Small intestine (tissue), 7 donors: ENCODE data around the gene CABCOCO1. TPM values are rescaled to one million over a fixed set of nuclear protein-coding genes. Genes with fewer than 3 reads are reported as not detected.
"Not testable (repeated sequence)": the region's sequence is repeated elsewhere in the genome, so short reads cannot be mapped to it uniquely, and the experiment has no call there.

Source experiments
- DNase-seq, 2 donors: peaks; one replicate each; pipeline versions ENCODE4 v3.0.0 to v3.0.0-alpha.2; 2013
- FAIRE-seq: peaks from 2 replicates; lab custom pipeline; 2012; peaks lifted over from hg19 to GRCh38; lab: Jason Lieb, UNC
- H3K27ac ChIP-seq, 3 donors: one replicate each; pipeline ENCODE4 v1.5.1; 2013; ENCODE audit warnings: low read length in 2 of 3, mild to moderate bottlenecking in 2 of 3, control low read depth in 1 of 3, inconsistent platforms in 1 of 3, low read depth in 1 of 3, moderate library complexity in 1 of 3
- H3K27me3 ChIP-seq, 3 donors: one replicate each; pipeline ENCODE4 v1.6.1; 2013; ENCODE audit warnings: low read length in 3 of 3, inconsistent platforms in 1 of 3; ENCODE audit not compliant: control insufficient read depth in 3 of 3, insufficient read depth in 3 of 3
- H3K36me3 ChIP-seq, 3 donors: one replicate each; pipeline ENCODE4 v1.6.1; 2013; ENCODE audit warnings: low read length in 3 of 3, inconsistent platforms in 1 of 3, low read depth in 1 of 3, mild to moderate bottlenecking in 1 of 3, moderate library complexity in 1 of 3; ENCODE audit not compliant: control insufficient read depth in 3 of 3, insufficient read depth in 2 of 3
- H3K4me1 ChIP-seq, 3 donors: one replicate each; pipeline ENCODE4 v1.6.1; 2013; ENCODE audit warnings: low read length in 2 of 3, inconsistent platforms in 1 of 3, low read depth in 1 of 3, mild to moderate bottlenecking in 1 of 3, moderate library complexity in 1 of 3; ENCODE audit not compliant: control insufficient read depth in 3 of 3, insufficient read depth in 2 of 3
- H3K4me3 ChIP-seq, 3 donors: one replicate each; pipeline ENCODE4 v1.5.1; 2013; ENCODE audit warnings: low read length in 3 of 3, control low read depth in 1 of 3, inconsistent platforms in 1 of 3, low read depth in 1 of 3, mild to moderate bottlenecking in 1 of 3, moderate library complexity in 1 of 3
- H3K9me3 ChIP-seq, 2 donors: one replicate each; pipeline ENCODE4 v1.6.1; 2013; ENCODE audit warnings: low read depth in 1 of 2, low read length in 1 of 2; ENCODE audit not compliant: control insufficient read depth in 2 of 2, insufficient read depth in 1 of 2
- WGBS, 3 donors: extraction: QIAGEN DNeasy Blood & Tissue Kit; methylation state at CpG; one replicate each; pipeline ENCODE4 v1.1.7; 2013; 5-methylcytosine and 5-hydroxymethylcytosine counted together
- polyA plus RNA-seq, 4 donors: library from polyadenylated mRNA; stranded (reverse) in 3 of 4; unstranded in 1 of 4; fragments of 200-250 nt in 3 of 4; fragments of 120-200 nt in 1 of 4; gene quantifications; one replicate each; pipeline versions ENCODE4 v1.2.1 to v1.2.3, GENCODE V29; 2013
- donor health status: healthy with polysubstance abuse.
- donor health status: control.
- donor health status: control.
- donor health status: Bipolar disorder and iron deficiency.
- donor health status: healthy.

Gene CABCOCO1
- polyA plus RNA-seq, 4 donors: 0.15 to 0.49 TPM; not detected in 2

DNA sequence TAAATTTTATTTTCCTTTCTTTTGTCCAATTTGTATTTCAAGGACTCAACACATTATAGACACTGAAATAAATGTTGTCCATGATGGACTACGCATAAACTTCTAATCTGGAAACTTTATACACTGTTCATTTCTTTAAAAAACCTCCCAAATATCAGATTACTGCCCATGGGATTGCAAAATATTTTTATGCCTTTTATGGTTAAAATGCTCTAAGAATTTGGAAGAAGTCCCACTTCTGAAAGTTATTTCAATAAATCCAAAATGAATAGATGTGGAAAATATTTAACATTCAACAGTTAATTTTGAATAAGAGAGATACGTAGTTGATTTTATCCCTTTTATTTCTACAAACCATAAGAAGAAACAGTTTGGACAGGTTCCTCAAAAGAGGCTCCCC is 46.1 kb downstream of the CABCOCO1 start:
- Histone ChIP-seq H3K4me3 (no peak overlapping the region), H3K27ac (no peak overlapping the region), H3K36me3 (no peaks in the 10 kb centered on the region), H3K4me1 (peaks cover 0 to 7% (median 0%) of the 10 kb centered on the region in 3 donors), H3K9me3 (no peaks in the 10 kb centered on the region), H3K27me3 (no peaks in the 10 kb centered on the region)
- 75 to 94% (median 85%) methylated on average over 2 of the region's 2 CpGs for WGBS, 3 donors
- FAIRE-seq: peak; percentile 30
- no peak for DNase-seq

DNA sequence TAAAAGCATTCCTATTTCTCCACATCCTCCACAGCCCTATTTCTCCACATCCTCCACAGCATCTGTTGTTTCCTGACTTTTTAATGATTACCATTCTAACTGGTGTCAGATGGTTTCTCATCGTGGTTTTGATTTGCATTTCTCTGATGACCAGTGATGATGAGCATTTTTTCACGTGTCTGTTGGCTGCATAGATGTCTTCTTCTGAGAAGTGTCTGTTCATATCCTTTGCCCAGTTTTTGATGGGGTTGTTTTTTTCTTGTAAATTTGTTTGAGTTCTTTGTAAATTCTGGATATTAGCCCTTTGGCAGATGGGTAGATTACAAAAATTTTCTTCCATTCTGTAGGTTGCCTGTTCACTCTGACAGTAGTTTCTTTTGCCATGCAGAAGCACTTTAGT is 49.4 kb downstream of the CABCOCO1 start:
- not testable (repeated sequence) for FAIRE-seq

DNA sequence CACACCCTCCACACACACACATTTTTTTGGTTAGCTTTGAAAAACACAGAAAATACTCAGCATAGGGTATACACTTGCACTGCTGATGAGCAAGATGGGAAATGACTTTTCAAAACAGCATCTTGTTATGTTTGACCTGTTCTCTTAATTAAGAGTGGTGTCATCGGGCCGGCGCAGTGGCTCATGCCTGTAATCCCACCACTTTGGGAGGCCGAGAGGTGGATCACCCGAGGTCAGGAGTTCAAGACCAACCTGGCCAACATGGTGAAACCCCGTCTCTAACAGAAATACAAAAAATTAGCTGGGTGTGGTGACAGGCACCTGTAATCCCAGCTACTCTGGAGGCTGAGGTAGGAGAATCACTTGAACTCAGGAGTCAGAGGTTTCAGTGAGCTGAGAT is 56.7 kb downstream of the CABCOCO1 start:
- H3K9me3 ChIP-seq, H3K36me3 ChIP-seq, H3K27me3 ChIP-seq, H3K4me3 ChIP-seq, H3K27ac ChIP-seq, DNase-seq, FAIRE-seq, H3K4me1 ChIP-seq: not testable (repeated sequence)
- WGBS, 3 donors: 86 to 95% (median 94%) methylated on average over 6 of the region's 6 CpGs

More for the DNA sequence above, 49.4 kb downstream of the CABCOCO1 start:
- not testable (repeated sequence) for H3K4me3 ChIP-seq, H3K27me3 ChIP-seq, H3K9me3 ChIP-seq, H3K27ac ChIP-seq, H3K4me1 ChIP-seq, H3K36me3 ChIP-seq, DNase-seq
- 69 to 75% (median 74%) methylated on average over 2 of the region's 2 CpGs for WGBS, 3 donors

DNA sequence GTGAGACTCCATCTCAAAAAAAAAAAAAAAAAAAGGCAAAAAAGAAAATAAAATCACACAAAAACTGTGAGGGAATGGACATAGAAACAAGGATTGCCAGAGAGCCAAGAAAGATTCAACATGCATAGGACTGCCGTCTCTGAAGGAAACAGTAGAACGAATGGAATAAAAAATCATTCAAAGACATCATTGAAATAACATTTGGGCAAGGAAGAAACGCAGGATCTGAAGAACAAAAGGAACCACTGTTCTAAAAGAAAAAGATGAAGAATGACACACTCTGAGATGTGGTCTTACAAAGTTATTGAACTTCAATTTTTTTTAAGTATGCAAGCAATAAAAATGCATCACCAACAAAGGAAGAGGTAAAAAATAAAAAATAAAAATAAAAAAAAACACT is 57.2 kb downstream of the CABCOCO1 start:
- H3K27me3 ChIP-seq: no peaks in the 10 kb centered on the region
- H3K9me3 ChIP-seq: no peaks in the 10 kb centered on the region
- 88 to 93% (median 91%) methylated on average over 3 of the region's 3 CpGs for WGBS, 3 donors
- no peak overlapping the region for H3K27ac ChIP-seq
- no peaks in the 10 kb centered on the region for H3K4me1 ChIP-seq
- H3K4me3 ChIP-seq: no peak overlapping the region
- no peak for FAIRE-seq
- H3K36me3 ChIP-seq: no peaks in the 10 kb centered on the region
- no peak for DNase-seq

DNA sequence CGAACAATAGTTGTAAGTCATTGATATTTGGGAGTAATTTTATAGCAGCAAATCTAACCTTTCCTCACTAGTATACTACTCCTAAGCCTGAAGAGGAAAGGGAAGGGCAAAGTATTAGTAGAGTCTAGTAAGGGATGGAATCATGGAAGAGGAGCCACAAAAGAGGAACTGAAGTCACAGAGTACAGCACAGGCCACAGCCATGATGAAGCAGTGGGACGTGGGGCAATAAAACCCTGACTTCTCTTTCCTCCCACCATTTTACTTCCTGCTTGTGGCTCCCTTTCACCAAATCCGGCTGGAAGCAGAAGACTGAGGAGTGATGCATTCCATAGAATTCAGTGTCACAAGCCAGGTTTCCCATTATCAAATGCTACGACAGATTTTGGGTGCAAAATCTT is 58.7 kb downstream of the CABCOCO1 start:
- FAIRE-seq (no peak), DNase-seq (no peak)
- Histone ChIP-seq H3K27ac (no peak overlapping the region), H3K4me1 (no peaks in the 10 kb centered on the region), H3K27me3 (no peaks in the 10 kb centered on the region), H3K4me3 (no peak overlapping the region), H3K36me3 (no peaks in the 10 kb centered on the region), H3K9me3 (no peaks in the 10 kb centered on the region)
- WGBS, 3 donors: 88 to 92% (median 89%) methylated on average over 4 of the region's 4 CpGs

DNA sequence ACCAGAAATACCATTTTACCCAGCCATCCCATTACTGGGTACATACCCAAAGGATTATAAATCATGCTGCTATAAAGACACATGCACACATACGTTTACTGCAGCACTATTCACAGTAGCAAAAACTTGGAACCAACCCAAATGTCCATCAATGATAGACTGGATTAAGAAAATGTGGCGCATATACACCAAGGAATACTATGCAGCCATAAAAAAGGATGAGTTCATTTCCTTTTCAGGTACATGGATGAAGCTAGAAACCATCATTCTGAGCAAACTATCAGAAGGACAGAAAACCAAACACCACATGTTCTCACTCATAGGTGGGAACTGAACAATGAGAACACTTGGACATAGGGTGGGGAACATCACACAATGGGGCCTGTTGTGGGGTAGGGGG is 62.5 kb downstream of the CABCOCO1 start:
- not testable (repeated sequence) for H3K4me1 ChIP-seq, H3K9me3 ChIP-seq, H3K4me3 ChIP-seq, FAIRE-seq, H3K27ac ChIP-seq, H3K36me3 ChIP-seq, DNase-seq, H3K27me3 ChIP-seq
- 70 to 86% (median 83%) methylated on average over 2 of the region's 2 CpGs for WGBS, 3 donors

DNA sequence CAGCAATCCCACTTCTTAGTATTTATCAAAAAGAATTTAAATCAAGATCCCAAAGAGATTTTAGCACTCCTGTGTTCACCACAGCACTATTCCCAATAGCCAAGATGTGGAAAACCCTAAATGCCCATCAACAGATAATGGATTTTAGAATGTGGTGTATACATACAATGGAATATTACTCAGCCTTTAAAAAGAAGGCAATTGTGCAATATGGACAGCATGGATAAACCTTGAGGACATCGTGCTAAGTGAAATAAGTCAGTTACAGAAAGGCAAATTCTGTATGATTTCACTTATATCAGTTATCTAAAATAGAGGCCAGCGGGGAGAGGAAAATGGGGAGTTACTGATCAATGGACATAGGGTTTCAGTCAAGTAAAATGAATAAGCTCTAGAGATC is 66.9 kb downstream of the CABCOCO1 start:
- 85 to 93% (median 90%) methylated on average over 2 of the region's 2 CpGs for WGBS, 3 donors
- DNase-seq (no peak), FAIRE-seq (no peak)
- Histone ChIP-seq H3K9me3 (no peaks in the 10 kb centered on the region), H3K36me3 (no peaks in the 10 kb centered on the region), H3K27me3 (no peaks in the 10 kb centered on the region), H3K4me1 (no peaks in the 10 kb centered on the region), H3K4me3 (no peak overlapping the region), H3K27ac (no peak overlapping the region)

DNA sequence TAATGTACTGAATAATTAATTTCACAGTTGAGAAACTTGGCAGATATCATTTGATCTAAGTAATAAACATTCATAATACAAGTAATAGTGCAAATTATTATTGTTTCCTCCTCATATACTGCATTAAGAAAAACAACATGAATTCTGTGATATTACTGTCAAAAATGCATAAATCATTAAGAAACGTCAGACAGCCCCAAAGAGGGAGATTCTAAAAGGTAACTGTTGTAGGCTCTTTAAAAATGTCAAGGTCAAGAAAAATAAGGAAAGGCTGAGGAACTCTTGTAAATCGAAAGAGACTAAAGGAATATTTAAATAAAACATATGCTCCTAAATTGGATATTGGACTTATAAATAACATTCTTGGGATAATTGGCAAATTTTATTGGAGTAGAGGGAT is 67.9 kb downstream of the CABCOCO1 start:
- WGBS, 3 donors: 84 to 86% (median 86%) methylated on average over 2 of the region's 2 CpGs
- Histone ChIP-seq H3K4me1 (no peaks in the 10 kb centered on the region), H3K27me3 (no peaks in the 10 kb centered on the region), H3K27ac (no peak overlapping the region), H3K9me3 (no peaks in the 10 kb centered on the region), H3K4me3 (no peak overlapping the region), H3K36me3 (no peaks in the 10 kb centered on the region)
- FAIRE-seq (no peak), DNase-seq (no peak)

DNA sequence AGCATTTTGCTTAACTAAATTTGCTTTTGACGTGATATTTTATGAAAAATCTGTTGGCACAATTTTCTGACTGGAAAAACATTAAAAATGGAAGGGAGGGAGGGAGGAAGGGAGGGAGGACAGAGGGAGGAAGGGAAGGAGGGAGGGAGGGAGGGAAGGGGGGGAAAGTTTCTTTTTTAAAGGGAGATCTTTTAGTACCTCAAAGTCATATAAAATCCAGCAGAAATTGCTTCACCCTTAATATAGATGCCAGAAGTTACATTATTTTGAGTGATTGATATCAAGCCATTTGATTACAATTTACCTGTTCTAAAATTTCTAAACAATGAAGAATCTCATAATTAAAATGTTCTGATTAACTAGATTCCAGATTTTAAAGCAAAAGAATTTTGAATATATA is 68.9 kb downstream of the CABCOCO1 start:
- H3K9me3 ChIP-seq: no peaks in the 10 kb centered on the region
- 61 to 95% (median 72%) methylated on average over 1 of the region's 1 CpG for WGBS, 3 donors
- H3K4me1 ChIP-seq: no peaks in the 10 kb centered on the region
- H3K36me3 ChIP-seq: no peaks in the 10 kb centered on the region
- no peaks in the 10 kb centered on the region for H3K27me3 ChIP-seq
- no peak overlapping the region for H3K4me3 ChIP-seq
- no peak overlapping the region for H3K27ac ChIP-seq
- no peak for DNase-seq
- no peak for FAIRE-seq
